ENCODE measurements around the gene ANO2. TPM values are rescaled to one million over a fixed set of nuclear protein-coding genes. Genes with fewer than 3 reads are reported as not detected.
A peak's percentile ranks its signal among the peaks of the same experiment; 100 is the strongest.

ANO2 gene
- total RNA-seq, 1 experiment from 2014 or later, result 0.68 TPM

DNA sequence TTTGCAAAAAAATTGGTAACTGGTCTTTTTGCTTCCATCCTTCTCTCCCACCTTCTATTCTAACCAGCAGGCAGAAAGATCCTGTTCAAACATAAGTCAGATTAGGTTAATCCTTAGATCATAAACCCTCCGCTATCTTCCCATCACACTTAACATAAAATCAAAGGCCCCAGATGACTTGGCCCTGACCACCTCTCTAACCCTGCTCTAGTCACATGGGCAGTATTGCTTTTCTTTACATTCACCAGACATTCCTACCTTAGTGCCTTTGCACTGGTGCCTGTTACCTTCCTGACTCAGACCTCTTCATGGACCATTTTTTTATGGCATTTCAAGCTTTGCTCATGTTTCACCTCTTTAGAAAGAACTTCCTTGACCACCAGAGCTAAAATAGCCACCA lies 429.6 kb downstream of the ANO2 start:
- intact Hi-C loops (cut with micrococcal nuclease; ENCODE audit: unreplicated experiment), result no loop called here
- TF ChIP-seq, protein P1, sequence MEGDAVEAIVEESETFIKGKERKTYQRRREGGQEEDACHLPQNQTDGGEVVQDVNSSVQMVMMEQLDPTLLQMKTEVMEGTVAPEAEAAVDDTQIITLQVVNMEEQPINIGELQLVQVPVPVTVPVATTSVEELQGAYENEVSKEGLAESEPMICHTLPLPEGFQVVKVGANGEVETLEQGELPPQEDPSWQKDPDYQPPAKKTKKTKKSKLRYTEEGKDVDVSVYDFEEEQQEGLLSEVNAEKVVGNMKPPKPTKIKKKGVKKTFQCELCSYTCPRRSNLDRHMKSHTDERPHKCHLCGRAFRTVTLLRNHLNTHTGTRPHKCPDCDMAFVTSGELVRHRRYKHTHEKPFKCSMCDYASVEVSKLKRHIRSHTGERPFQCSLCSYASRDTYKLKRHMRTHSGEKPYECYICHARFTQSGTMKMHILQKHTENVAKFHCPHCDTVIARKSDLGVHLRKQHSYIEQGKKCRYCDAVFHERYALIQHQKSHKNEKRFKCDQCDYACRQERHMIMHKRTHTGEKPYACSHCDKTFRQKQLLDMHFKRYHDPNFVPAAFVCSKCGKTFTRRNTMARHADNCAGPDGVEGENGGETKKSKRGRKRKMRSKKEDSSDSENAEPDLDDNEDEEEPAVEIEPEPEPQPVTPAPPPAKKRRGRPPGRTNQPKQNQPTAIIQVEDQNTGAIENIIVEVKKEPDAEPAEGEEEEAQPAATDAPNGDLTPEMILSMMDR (IDR thresholded peaks at IDR 0.05; ENCODE audit: insufficient read depth in 1 of 2, low read depth in 1 of 2, low read length in 1 of 2, severe bottlenecking in 1 of 2, unreplicated experiment in 1 of 2), result no peak
- Mint-ChIP-seq H3K9me3 (ENCODE audit: unreplicated experiment) (no peaks in the 10 kb centered on the region), H3K27me3 (ENCODE audit: insufficient read depth, unreplicated experiment) (no peaks in the 10 kb centered on the region), H3K4me3 (ENCODE audit: unreplicated experiment) (no peak overlapping the region), H3K36me3 (ENCODE audit: insufficient read depth, unreplicated experiment) (no peaks in the 10 kb centered on the region), H3K4me1 (ENCODE audit: low read depth, unreplicated experiment) (peaks cover 33% of the 10 kb centered on the region), H3K27ac (ENCODE audit: unreplicated experiment) (no peak overlapping the region)
- Histone ChIP-seq H3K4me3 (ENCODE audit: low read depth, low read length) (no peak overlapping the region), H3K4me1 (peaks cover 18% of the 10 kb centered on the region), H3K9me3 (no peaks in the 10 kb centered on the region), H3K36me3 (ENCODE audit: control insufficient read depth, insufficient read depth, low read length) (no peaks in the 10 kb centered on the region), H3K27me3 (replicated peaks; ENCODE audit: control insufficient read depth, insufficient read depth, low read length) (no peaks in the 10 kb centered on the region)
- BruUV-seq (replicated peaks), result no TSS peak
- ChIA-PET CTCF (no interaction called here), POLR2A (no interaction called here)
- peak; percentile 62 to 66 for DNase-seq

- Histone ChIP-seq H3K27me3 (replicated peaks; ENCODE audit: control insufficient read depth, insufficient read depth, low read length) (no peaks in the 10 kb centered on the region), H3K9me3 (no peaks in the 10 kb centered on the region), H3K4me1 (peaks cover 18% of the 10 kb centered on the region), H3K4me3 (ENCODE audit: low read depth, low read length) (no peak overlapping the region), H3K36me3 (ENCODE audit: control insufficient read depth, insufficient read depth, low read length) (no peaks in the 10 kb centered on the region)
- BruUV-seq (replicated peaks), result no TSS peak
- no peaks in the 10 kb centered on the region for H3K27me3 Mint-ChIP-seq (ENCODE audit: insufficient read depth, unreplicated experiment)
- TF ChIP-seq, protein P1 (IDR thresholded peaks at IDR 0.05; ENCODE audit: insufficient read depth in 1 of 2, low read depth in 1 of 2, low read length in 1 of 2, severe bottlenecking in 1 of 2, unreplicated experiment in 1 of 2), result no peak
- H3K4me1 Mint-ChIP-seq (ENCODE audit: low read depth, unreplicated experiment), result peaks cover 30% of the 10 kb centered on the region
- no peak overlapping the region for H3K27ac Mint-ChIP-seq (ENCODE audit: unreplicated experiment)
- no peaks in the 10 kb centered on the region for H3K9me3 Mint-ChIP-seq (ENCODE audit: unreplicated experiment)
- peak in 1 of 2 experiments; percentile 14 for DNase-seq
- H3K4me3 Mint-ChIP-seq (ENCODE audit: unreplicated experiment), result no peak overlapping the region
- intact Hi-C loops (cut with micrococcal nuclease; ENCODE audit: unreplicated experiment), result no loop called here
- ChIA-PET POLR2A (no interaction called here), CTCF (no interaction called here)
- H3K36me3 Mint-ChIP-seq (ENCODE audit: insufficient read depth, unreplicated experiment), result no peaks in the 10 kb centered on the region
Measured at GRCh38 chr12:5514545-5514944, 430.5 kb downstream of the ANO2 start.

DNA sequence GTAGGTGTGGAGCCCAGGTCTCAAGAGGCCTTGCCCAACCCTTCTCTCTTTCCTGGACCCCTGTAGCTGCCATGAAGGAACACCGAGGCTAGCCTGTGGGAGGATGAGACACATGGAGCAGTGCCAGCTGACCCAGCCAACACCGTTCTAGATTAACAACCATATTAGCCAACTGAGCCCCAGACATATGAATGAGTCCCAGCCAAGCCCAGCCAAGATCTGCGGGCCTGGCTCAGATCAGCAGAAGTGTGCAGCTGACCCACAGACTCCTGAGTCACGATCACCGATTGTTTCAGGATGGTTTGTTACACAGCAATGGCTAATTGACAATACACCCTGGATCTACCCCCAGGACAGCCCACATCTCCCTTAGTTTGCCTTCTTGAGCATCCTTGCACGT lies 431.0 kb downstream of the ANO2 start:
- DNase-seq, result peak in 1 of 2 experiments; percentile 16
- H3K27me3 Mint-ChIP-seq (ENCODE audit: insufficient read depth, unreplicated experiment), result no peaks in the 10 kb centered on the region

More for the DNA sequence above, 431.0 kb downstream of the ANO2 start:
- no TSS peak for BruUV-seq (replicated peaks)
- Mint-ChIP-seq H3K4me3 (ENCODE audit: unreplicated experiment) (no peak overlapping the region), H3K4me1 (ENCODE audit: low read depth, unreplicated experiment) (peaks cover 28% of the 10 kb centered on the region), H3K9me3 (ENCODE audit: unreplicated experiment) (no peaks in the 10 kb centered on the region), H3K27ac (ENCODE audit: unreplicated experiment) (no peak overlapping the region), H3K36me3 (ENCODE audit: insufficient read depth, unreplicated experiment) (no peaks in the 10 kb centered on the region)
- H3K36me3 ChIP-seq (ENCODE audit: control insufficient read depth, insufficient read depth, low read length), result no peaks in the 10 kb centered on the region
- H3K4me3 ChIP-seq (ENCODE audit: low read depth, low read length), result no peak overlapping the region
- CTCF ChIA-PET, result interaction anchor here (0.6 kb wide), 1 partner anchor 709 kb away, joined by 3 read pairs; no protein-coding TSS in a partner anchor
- H3K4me1 ChIP-seq, result peaks cover 18% of the 10 kb centered on the region
- no peaks in the 10 kb centered on the region for H3K27me3 ChIP-seq (replicated peaks; ENCODE audit: control insufficient read depth, insufficient read depth, low read length)
- POLR2A ChIA-PET, result no interaction called here
- TF ChIP-seq, protein P1 (IDR thresholded peaks at IDR 0.05; ENCODE audit: insufficient read depth in 1 of 2, low read depth in 1 of 2, low read length in 1 of 2, severe bottlenecking in 1 of 2, unreplicated experiment in 1 of 2), result no peak
- no peaks in the 10 kb centered on the region for H3K9me3 ChIP-seq
- intact Hi-C loops (cut with micrococcal nuclease; ENCODE audit: unreplicated experiment), result no loop called here
